ENCODE data around the gene KRT32. TPM values are rescaled to one million over a fixed set of nuclear protein-coding genes. Genes with fewer than 3 reads are reported as not detected.

The KRT32 gene
- total RNA-seq = not detected in 3 replicates
- long read RNA-seq = 0 reads

- no peak for DNase-seq (ENCODE audit: low spot score)
- Mint-ChIP-seq H3K27ac (ENCODE audit: unreplicated experiment) (no peak within 1 kb of the TSS), H3K9me3 (ENCODE audit: low read depth) (peaks cover 26% of the 10 kb centered on the region), H3K27me3 (ENCODE audit: low read depth) (no peaks in the 10 kb centered on the region), H3K4me3 (ENCODE audit: unreplicated experiment) (no peak within 1 kb of the TSS), H3K36me3 (ENCODE audit: low read depth) (peaks cover 10% of the 10 kb centered on the region), H3K4me1 (ENCODE audit: low read depth) (peaks cover 13% of the 10 kb centered on the region)
- no peak for TF ChIP-seq CTCF (IDR thresholded peaks at IDR 0.05)
Measured at GRCh38 chr17:41466988-41467387, at the start of gene KRT32. Gene KRT32, minus strand, starts transcription at chr17:41467386. Its CDS starts 61 bp downstream, at chr17:41467325.

DNA sequence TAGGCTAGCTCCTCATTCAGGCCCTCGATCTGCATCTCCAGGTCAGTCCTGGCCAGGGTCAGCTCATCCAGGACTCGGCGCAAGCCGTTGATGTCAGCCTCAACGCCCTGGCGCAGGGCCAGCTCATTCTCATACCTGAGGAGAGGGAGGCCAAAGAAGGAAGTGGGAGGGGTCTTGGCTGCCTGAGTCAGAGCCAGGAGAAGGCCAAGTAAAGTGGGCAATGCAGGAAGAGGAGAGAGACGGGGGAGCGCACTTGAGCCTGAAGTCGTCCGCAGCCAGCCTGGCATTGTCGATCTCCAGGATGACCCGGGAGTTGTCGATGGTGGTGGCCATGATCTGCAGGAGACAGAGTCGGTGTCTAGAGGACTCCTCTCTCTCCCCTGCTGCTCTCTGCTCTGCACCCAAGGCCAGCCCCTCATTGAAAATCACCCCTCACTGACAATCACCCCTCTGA, 49.7 kb upstream of the KRT32 start:
- TF ChIP-seq CTCF (IDR thresholded peaks at IDR 0.05) = no peak
- no peaks in the 10 kb centered on the region for H3K36me3 Mint-ChIP-seq (ENCODE audit: low read depth)
- H3K27ac Mint-ChIP-seq (ENCODE audit: unreplicated experiment) = no peak overlapping the region
- H3K4me1 Mint-ChIP-seq (ENCODE audit: low read depth) = peaks cover 4% of the 10 kb centered on the region
- no peak overlapping the region for H3K4me3 Mint-ChIP-seq (ENCODE audit: unreplicated experiment)
- H3K9me3 Mint-ChIP-seq (ENCODE audit: low read depth) = no peaks in the 10 kb centered on the region
- DNase-seq (ENCODE audit: low spot score) = no peak
- peaks cover 11% of the 10 kb centered on the region for H3K27me3 Mint-ChIP-seq (ENCODE audit: low read depth)

DNA sequence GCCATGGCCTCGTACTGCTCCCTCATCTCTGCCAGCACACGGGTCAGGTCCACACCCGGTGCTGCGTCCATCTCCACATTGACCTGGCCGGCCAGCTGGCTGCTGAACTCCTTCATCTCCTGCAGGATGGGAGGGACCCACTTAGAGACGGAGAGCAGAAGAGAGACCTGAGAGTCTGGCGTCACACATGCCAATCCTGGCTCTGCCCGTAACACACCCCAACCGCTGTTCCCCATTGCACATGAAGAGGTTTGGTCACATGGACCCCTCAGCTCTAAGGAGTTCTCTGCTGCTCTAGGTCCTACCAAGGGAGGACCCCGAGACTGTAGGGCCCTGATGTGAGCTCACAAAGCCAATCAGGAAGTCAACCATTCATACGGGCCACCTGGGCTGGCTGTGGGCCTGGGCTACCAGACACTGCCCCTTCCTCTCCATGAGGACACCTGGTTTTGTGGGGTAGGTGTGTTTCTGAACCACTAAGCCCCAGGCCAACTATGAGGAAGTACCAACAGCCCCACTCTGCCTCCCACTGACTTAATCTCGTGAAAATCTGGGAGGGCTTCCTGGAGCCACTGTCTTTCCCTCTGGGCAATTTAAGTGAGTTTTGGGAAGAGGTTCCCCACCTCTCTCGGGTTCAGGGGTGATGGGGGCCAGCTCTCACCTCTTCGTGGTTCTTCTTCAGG, 49.1 kb upstream of the KRT32 start:
- no peak for DNase-seq (ENCODE audit: low spot score)
- Mint-ChIP-seq H3K4me1 (ENCODE audit: low read depth) (no peaks in the 10 kb centered on the region), H3K27me3 (ENCODE audit: low read depth) (peaks cover 11% of the 10 kb centered on the region), H3K4me3 (ENCODE audit: unreplicated experiment) (no peak overlapping the region), H3K27ac (ENCODE audit: unreplicated experiment) (no peak overlapping the region), H3K36me3 (ENCODE audit: low read depth) (no peaks in the 10 kb centered on the region), H3K9me3 (ENCODE audit: low read depth) (no peaks in the 10 kb centered on the region)
- TF ChIP-seq CTCF (IDR thresholded peaks at IDR 0.05) = no peak

DNA sequence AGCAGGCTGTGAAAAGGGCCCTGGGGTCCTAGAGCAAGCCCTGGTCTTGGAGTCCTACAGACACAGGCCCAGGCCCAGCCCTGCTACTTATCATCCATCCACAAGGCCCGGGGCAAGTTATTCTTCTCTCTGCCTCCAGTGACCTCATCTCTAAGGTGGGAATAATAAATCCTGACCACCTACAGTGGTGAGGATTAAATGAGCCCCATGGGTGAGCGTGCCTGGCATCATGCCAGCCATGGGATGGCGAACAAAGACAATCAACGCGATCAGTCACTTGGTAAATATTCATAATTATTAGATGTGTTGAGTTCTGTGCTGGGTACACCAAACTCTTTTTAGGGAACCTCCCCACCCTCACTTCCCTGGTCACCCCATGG, 46.0 kb upstream of the KRT32 start:
- Mint-ChIP-seq H3K36me3 (ENCODE audit: low read depth) (no peaks in the 10 kb centered on the region), H3K4me1 (ENCODE audit: low read depth) (no peaks in the 10 kb centered on the region), H3K4me3 (ENCODE audit: unreplicated experiment) (no peak overlapping the region), H3K9me3 (ENCODE audit: low read depth) (no peaks in the 10 kb centered on the region), H3K27ac (ENCODE audit: unreplicated experiment) (no peak overlapping the region), H3K27me3 (ENCODE audit: low read depth) (peaks cover 11% of the 10 kb centered on the region)
- TF ChIP-seq CTCF (IDR thresholded peaks at IDR 0.05) = no peak
- DNase-seq (ENCODE audit: low spot score) = no peak

- no peaks in the 10 kb centered on the region for H3K4me1 Mint-ChIP-seq (ENCODE audit: low read depth)
- H3K9me3 Mint-ChIP-seq (ENCODE audit: low read depth) = no peaks in the 10 kb centered on the region
- H3K27ac Mint-ChIP-seq (ENCODE audit: unreplicated experiment) = no peak overlapping the region
- H3K36me3 Mint-ChIP-seq (ENCODE audit: low read depth) = no peaks in the 10 kb centered on the region
- DNase-seq (ENCODE audit: low spot score) = no peak
- peaks cover 11% of the 10 kb centered on the region for H3K27me3 Mint-ChIP-seq (ENCODE audit: low read depth)
- no peak overlapping the region for H3K4me3 Mint-ChIP-seq (ENCODE audit: unreplicated experiment)
- TF ChIP-seq CTCF (IDR thresholded peaks at IDR 0.05) = no peak
Measured at GRCh38 chr17:41512546-41513167, 45.5 kb upstream of the KRT32 start.

Measured in chondrocyte (in vitro differentiated cells).